DMS153 treated with DMSO at 0.1 percent for 48 hours (cell line): ENCODE measurements around the gene ERVW-1.
"Not testable (repeated sequence)": the region's sequence is repeated elsewhere in the genome, so short reads cannot be mapped to it uniquely, and the experiment has no call there.

ENCODE experiments used
- DNase-seq: peaks from one replicate; lab custom pipeline; 2025; ENCODE audit not compliant: unreplicated experiment; lab: John Stamatoyannopoulos, UW

Gene ERVW-1

DNA sequence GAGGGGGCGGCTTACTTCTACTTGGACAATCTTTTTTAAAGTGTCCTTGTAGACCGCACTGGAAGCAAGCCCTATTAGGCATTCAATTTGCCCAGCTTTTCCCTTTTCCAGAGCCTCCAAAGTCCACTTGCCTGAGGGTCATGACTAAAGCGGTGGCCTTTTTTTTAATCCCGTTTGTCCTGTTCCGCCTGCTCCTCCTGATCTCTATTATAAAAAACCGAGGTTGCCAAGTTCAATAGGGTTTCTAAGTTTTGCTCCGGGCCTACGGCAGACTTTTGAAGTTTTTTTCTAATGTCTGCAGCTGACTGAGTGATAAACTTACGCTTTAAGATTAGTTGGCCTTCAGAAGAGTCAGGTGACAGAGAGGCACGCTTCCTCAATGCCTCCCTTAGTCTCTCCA is 3.8 kb downstream of the ERVW-1 start:
- DNase-seq = not testable (repeated sequence)

DNA sequence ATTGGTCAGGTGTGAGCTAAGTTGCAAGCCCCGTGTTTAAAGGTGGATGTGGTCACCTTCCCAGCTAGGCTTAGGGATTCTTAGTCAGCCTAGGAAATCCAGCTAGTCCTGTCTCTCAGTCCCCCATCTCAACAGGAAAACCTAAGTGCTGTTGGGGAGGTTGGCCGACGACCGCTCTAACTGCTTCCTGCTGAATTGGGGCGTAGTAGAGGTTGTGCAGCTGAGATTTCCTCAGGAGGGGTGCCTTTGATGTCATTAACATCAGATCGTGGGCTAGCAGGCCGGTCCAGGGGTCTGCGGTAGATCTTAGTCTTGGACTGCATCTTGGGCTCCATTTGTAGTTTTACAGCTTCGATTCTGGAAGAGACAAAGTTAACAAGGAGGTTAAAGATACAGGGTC is 9.2 kb downstream of the ERVW-1 start:
- not testable (repeated sequence) for DNase-seq

DNA sequence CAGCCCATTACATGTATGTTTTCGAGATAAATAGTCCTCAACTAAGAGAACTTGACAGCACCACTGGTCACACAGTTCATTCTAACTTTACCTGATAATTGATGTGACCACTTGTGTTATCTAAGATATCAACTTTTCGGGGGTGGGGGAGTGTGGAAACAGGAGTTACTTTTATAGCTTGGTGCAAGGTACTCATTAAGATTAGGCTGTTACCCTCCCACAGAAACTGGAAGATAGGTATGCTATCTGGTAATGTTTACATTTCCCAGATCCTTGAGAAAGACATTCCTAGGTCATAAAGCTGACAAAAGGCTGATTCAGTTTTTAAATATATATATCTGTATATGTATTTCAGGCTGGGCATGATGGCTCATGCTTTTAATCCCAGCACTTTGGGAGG is 11.1 kb downstream of the ERVW-1 start:
- DNase-seq = no peak

DNA sequence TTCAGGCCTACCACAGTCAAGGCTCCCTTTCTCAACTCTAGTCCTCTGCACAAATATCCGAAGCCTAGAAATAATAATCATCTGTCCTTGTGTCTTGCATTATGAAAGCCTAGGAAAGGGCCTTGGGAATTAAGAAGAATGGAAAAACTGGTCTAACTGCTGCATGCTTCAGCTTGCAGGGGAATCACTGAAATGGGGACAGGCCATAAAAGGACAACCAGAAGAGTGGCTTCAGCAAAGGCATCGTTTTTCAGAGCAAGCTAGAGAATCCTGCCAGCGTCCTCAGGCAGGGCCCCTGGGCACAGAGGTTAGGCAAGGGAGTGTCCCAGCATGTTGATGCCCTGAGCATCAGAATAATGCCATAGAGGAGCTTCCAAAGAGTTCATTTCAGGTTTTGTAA is 13.2 kb downstream of the ERVW-1 start:
- no peak for DNase-seq

DNA sequence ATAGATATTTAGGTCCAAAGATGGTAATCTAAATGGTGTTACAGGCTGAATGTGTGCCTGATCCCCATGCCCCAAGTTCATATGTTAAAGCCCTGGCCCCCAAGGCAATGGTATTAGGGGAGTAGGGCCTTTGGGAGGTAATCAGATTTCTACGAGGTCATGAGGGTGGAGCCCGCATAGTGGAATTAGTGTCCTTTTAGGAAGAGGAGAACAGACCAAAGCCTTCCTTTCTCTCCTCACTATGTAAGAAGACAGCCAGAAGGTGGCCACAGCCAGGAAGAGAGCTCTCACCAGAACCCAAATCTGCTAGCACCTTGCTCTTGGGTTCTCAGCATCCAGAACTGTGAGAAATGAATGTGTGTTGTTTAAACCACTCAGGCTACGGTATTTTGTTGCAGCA is 15.2 kb downstream of the ERVW-1 start:
- DNase-seq = no peak

DNA sequence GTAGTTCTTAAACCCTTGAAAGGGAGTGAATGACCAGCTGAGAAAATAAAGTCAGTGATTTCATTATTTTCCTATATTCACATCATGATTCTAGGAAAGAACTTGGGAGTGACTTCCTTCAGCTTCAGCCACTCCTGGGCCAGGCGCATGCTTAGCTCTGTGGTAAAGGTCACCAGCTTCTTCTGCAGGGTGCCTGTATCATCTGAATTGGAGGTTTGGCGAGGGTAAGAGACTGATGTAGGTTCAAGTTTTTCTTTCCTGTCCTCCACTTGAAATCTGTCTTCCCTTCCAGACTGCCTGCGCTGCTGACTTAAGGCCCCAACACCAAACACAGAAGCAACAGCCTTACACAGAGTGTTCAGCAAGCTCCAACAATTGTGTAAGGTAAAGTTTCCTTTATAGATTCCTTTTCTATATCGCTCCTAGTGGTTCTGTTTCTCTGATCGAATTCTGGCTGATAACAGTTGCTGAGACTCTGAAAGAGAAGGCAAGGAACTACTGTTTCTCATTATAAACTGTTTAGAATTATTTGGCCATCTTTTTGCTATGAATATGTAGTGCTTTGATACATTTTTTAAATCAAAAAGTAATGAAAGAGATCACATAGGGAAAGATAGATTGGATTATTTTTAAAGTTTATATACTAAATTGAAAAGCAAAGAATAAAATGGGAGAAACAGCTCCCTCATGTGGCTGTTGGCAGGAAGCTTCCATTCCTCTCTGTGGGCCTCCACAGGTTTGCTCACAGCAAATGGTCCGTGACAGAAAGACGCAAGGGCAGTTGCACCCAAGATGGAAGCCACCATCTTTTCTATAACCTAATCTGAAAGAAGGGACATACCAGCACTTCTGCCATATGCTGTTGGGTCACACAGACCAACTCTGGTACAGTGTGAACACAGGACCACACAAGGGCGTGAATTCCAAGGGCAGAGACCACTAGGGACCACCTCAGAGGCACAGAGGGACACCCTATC is 16.4 kb downstream of the ERVW-1 start:
- peak; percentile 57 for DNase-seq

DNA sequence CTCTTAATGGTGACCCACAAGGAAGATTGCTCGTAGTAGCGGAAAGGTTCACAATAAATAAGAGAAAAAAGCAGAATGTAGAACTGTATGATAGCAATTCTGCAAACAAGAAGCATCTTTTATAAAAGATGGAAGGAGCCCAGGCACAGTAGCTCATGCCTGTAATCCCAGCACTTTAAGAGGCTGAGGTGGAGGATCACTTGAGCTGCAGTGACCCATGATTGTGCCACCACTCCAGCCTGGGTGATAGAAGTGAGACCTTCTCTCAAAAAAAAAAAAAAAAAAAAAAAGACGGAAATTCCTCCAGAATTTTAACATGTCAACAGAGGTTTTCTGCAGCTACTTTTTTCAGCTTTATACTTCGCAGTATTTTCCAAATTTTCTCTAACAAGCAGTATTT is 17.2 kb downstream of the ERVW-1 start:
- no peak for DNase-seq

DNA sequence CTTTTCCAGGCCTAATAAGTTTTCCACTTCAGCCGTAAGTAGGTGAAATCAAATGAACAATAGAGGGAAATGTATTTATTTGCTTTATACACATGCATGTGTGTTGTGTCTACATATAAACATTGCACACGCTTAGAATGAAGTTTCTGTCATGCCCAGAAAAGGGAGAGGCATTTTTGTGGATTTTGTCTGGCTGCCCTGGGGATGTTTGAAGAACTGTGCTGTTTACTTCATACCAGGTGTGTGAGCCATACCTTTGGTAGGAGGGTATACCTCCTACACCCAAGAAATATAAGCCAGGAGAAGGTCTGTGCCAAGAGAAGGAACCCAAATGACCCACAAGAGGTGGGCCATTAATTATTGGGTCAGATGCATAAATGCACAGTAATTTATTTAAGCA is 17.6 kb downstream of the ERVW-1 start:
- DNase-seq = no peak

DNA sequence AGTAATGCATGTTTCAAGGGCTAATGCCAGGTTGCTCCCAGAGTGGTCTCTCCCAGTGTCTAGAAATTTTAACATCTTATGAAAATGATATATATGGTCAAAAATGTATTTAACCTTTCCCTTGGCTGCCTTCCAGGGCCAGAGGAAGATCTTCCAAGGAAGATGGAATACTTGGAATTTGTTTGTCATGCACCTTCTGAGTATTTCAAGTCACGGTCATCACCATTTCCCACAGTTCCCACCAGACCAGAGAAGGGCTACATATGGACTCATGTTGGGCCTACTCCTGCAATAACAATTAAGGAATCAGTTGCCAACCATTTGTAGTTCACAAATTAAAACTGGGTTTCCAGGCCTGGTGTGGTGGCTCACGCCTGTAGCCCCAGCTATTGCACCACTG is 21.5 kb downstream of the ERVW-1 start:
- no peak for DNase-seq

DNA sequence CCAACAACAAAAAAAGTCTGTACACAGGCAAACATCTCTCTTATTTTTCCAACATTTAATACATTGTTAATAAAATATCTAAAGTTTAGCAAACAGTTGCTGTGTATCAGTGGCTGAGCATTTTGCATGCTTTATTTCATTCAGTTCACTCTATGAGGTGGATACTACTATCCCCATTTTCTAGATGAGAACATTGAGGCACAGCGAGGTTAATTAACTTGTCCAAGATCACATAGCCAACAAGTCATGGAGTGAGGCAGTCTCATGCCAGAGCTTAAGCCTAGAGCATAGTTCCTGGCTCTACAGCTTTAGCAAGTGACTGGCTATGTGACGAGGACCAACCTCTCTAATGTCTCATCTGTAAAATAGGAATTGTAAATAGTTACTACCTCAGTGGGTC is 26.1 kb downstream of the ERVW-1 start:
- DNase-seq = no peak

DNA sequence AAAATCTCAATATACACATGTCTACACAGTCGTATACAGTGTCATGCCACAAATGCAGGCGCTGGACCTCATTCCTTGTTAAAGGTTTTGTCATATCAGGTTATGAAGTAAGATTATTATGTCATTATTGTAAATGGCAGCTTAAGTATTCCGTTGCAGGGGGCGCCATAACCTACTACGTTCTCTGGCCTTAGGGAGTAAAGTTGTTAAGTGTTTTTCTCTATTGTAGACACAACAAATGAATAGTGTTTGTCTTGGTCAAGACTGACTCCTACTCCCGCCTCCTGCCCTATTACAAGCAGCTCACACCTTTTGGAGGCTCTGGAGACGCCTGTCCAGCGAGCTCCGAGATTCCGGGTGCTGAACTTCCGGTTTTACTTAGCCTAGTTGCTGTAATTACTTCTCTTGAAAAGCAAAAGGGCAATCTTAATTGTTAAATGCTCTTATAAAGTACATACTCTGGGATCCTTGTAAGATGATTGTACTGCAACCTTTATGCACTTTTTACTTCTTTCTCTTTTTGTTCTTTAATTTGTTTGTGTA is 29.5 kb downstream of the ERVW-1 start:
- peak; percentile 72 for DNase-seq

DNA sequence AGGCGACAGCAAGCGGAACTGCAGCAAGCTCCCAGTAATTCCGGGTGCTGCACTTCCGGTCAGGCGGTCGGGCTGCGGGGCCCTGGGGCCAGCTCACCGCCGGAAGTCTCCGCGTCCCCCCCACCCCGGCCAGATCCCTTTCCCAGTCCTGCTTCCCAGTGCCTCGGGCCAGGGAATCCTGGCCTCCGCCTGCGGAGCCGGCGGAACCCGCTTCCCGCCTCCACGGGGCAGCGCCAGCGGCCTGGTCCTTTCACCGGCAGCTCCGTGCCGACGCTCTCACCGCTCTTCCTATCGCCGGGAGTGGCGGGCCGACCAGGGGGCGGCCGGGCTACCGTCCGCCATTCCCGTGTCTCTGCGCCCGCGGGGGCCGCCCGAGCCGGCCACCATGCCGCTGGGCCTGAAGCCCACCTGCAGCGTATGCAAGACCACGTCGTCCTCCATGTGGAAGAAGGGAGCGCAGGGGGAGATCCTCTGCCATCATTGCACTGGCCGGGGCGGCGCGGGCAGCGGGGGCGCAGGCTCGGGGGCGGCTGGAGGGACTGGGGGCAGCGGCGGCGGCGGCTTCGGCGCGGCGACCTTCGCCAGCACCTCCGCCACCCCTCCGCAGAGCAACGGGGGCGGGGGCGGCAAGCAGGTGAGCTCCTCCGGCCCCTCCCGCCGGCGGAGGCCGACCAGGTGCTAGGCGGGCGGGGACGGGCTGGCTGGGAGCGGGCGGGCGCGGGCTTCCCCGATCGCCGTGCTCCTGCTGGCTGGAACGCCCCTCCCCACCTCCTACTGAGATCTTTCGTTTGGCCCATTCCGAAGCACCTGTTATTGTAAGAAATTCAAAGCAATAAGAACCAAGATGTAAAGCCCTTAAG is 30.2 kb downstream of the ERVW-1 start, which contains the start of gene GATAD1:
TSS of gene GATAD1 (plus strand) at position 138 of the 860 bp plus-strand sequence. CDS start at position 386, 248 bp downstream.
- DNase-seq = peak; percentile 87

DNA sequence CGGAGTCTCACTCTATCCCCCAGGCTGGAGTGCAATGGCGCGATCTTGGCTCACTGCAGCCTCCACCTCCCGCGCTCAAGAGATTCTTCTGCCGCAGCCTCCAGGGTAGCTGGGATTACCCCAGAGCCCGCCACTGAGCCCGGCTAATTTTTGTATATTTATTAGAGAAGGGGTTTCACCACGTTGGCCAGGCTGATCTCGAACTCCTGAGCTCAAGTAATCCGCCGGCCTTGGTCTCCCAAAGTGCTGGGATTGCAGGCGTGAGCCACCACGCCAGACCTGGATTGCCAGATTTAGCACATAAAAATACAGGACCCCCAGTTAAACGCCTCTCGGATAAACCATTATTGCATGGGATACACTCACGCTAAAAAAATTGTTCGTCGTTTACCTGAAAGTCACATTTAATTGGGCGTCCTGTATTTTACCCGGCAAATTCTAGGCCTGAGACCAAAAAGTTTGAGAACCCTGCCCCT is 30.8 kb downstream of the ERVW-1 start:
- no peak for DNase-seq

DNA sequence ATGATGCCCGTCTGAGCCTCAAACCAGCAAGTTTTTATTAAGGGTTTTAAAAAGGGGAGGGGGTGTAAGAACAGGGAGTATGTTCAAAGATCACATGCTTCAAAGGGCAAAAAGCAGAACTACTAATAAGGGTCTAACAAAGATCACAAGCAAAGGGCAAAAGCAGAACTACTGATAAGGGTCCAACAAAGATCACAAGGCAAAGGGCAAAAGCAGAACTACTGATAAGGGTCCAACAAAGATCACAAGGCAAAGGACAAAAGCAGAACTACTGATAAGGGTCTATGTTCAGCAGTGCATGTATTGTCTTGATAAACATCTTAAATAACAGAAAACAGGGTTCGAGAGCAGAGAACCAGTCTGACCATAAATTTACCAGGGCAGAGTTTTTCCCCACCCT is 35.0 kb downstream of the ERVW-1 start:
- DNase-seq = not testable (repeated sequence)

DNA sequence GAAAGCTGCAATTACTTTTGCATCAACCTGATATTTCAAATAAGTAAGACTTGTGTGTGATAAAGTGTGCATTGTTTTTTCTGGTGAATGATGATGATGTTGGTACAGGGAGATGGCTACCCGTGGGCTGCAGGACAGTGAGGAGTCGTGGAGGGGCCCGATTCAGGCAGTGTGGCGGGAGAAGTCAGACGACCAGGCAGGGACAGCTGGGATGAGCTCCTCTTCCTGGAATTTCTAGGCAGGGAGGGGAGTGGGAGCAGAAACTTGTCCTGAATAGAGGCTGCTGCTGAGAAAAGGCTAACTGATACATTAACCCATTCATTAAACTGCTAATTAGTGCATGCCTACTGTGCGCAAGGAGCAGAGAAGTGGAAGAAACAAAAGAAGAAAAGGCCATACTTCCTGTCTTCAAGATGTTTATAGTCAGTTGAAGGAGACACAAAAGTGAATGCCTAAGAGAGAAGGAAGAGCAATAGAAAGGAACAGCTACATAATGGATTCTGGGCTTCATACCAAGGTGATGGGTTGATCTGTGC is 39.7 kb downstream of the ERVW-1 start:
- no peak for DNase-seq

DNA sequence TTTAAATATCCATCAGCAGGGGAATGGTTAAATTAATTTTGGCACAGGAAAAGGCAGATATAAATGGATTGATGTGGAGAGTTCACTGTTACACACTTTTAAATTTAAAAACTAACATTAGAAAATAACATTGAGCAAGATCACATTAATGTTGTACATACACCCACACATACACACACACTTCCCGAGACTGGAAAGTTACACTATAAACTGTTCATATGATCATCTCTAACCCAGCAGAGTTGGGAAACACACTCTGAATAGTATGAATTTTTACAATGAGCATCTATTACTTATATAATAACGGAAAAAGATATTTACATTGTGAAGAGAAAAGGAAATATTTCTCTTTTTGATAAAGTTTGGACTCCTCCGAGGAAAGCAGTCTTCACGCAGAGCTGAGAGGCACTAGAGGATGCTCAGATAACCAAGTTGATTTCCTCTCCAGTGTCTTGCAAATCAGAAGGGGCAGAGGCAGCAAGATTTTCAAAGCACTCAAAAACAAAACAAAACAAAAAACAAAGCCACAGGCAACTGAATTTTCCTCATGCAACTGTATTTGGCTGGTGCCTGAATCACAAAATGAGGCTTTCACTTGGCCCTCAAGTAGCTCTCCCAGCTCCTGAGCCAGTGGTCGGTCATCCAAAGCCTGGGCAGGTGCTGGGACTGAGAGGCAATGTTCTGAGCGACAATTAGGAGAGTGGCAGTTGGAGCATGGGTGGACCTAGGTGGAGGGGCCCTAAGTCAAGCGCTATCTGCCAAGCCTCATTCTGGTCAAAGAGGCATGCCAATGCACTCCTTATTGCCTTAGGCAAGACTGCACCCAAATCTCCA is 40.9 kb downstream of the ERVW-1 start:
- DNase-seq = no peak

DNA sequence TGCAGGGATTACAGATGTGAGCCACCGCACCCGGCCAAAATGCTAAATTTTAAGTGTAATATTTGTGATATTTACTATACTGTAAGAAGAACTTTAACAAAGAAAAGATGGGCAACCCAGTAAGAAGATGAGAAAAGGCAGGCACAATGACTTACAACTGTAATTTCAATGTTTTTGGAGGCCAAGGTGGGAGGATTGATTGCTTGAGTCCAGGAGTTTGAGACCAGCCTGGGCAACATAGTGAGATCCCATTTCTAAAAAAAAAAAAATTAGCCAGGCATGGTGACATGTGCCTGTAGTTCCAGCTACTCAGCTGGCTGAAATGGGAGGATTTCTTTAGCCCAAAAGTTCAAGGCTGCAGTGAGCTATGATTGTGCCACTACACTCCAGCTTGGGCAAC is 42.2 kb downstream of the ERVW-1 start:
- DNase-seq = no peak

DNA sequence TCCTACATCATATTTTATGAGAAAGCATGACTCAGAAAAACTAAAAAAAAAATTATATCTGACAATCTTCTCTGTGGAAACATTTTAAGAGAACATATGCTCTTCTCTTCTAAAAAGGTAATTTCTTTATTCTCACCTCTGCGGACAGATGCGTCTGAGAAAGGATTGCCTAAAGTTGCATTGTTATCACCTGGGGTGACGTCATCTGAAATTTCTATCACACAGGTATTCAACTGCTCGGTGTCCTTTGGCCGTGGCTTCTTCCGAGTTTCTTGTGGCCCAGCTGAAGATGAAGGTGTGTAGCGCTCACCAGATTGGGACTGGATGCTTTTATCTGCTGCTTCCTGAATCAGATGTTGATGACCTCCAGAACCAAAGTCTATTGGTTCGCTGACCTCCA is 44.7 kb downstream of the ERVW-1 start:
- DNase-seq = no peak

DNA sequence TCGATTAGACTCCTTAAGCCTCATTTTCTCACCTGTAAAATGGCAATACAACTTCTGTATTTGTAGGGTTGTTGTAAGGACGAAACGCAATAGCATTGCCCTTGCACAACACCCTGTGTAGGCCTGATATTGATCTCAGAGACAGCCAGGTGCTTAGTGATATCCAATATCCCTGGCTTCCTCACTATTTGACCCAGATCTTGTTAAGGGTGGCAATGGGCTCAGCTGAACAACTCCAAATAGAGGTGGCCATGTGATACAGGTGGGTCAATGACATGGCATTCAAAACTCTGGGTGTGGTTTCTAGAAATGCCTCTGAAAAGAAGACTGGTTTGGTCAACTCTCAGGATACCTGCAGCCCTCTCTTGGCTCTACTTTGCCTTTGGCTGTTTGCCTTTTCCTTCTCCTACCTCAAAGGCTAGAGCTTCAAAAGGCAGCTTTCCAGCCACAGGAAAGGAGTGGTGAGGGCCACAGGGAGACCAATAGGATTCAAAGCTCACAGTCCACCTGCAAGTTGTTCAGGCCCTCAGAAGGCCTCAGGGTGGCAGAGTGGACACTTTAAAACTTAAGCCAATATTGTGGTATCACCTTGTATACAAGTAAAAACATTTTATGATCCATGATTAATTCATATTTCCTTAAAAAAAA is 45.3 kb downstream of the ERVW-1 start:
- no peak for DNase-seq

DNA sequence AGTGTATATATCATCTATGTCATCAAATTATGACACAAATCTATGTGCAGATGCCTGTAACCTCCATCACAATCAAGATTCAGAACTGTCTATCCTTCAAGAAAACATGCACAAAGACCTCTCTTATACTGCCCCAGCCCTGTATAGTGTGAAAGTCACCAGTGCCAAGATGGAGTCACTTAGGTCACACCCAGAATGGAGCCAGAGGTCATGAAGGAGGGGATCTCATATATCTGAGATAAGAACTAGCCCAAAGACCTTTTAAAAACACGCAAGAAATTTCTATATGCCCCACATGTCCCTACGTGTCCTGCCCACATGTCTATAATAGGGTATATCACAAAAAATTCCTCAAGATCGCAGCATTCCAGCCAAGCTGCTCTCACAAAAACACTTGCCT is 50.6 kb downstream of the ERVW-1 start:
- DNase-seq = no peak
